ENCODE results near the gene GAS6.
A peak's percentile ranks its signal among the peaks of the same experiment; 100 is the strongest.

Gene GAS6

DNA sequence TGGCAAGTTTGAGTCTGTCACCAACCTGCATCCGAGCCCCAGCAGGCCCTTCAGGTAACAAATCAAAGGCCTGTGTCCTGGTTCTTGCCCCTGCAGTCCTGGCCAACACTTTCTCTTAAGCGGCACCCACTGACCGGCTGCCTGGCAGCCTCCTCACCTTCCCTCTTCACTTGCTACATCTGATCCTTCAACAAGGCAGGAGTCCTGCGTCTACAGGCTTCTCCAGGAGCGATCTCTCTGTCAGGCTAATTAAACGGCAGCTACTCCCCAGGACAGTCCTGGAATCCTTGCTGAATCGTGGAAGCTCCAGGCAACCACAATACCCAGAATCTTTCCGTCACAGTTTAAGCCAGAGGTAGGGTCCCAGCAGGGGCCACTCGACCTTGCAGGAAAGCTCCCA is 41.1 kb upstream of the GAS6 start:
- no peak overlapping the region for H3K4me3 ChIP-seq (ENCODE audit: low read depth, low read length)
- TF ChIP-seq, protein P1, sequence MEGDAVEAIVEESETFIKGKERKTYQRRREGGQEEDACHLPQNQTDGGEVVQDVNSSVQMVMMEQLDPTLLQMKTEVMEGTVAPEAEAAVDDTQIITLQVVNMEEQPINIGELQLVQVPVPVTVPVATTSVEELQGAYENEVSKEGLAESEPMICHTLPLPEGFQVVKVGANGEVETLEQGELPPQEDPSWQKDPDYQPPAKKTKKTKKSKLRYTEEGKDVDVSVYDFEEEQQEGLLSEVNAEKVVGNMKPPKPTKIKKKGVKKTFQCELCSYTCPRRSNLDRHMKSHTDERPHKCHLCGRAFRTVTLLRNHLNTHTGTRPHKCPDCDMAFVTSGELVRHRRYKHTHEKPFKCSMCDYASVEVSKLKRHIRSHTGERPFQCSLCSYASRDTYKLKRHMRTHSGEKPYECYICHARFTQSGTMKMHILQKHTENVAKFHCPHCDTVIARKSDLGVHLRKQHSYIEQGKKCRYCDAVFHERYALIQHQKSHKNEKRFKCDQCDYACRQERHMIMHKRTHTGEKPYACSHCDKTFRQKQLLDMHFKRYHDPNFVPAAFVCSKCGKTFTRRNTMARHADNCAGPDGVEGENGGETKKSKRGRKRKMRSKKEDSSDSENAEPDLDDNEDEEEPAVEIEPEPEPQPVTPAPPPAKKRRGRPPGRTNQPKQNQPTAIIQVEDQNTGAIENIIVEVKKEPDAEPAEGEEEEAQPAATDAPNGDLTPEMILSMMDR (IDR thresholded peaks at IDR 0.05; ENCODE audit: insufficient read depth, low read length, missing control alignments) = no peak
- ChIA-PET POLR2A (no interaction called here), CTCF (interaction anchor here (1.0 to 2.9 kb wide), 2 partner anchors 24 to 84 kb away, joined by 3 to 8 read pairs; no protein-coding TSS in a partner anchor)
- no peak for DNase-seq (ENCODE audit: low read depth, low spot score)

DNA sequence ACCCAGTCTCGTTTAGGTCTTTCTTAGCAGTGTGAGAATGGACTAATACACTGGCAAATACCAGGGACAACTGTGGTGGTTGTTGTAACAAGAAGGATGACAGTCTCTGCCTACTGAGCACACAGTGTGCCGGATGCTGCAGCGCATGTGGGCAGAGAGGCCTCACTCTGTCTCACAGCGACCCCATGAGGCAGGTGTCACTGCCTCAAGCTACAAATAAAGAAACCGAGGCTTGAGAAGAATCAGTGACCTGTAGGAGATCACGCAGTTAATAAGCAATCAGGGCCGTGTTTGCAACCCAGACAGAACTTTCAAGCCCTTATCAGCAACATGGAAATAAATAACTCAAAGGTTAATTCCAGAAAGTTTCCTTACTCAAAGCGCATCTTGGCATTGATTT is 40.5 kb upstream of the GAS6 start:
- ChIA-PET CTCF (interaction anchor here (1.0 to 2.9 kb wide), 4 partner anchors 22 to 120 kb away, joined by 3 to 8 read pairs (median 3); no protein-coding TSS in a partner anchor), POLR2A (interaction anchor here (1.1 to 1.6 kb wide), 2 partner anchors 9 to 23 kb away, joined by 3 to 5 read pairs; no protein-coding TSS in a partner anchor)
- no peak for DNase-seq (ENCODE audit: low read depth, low spot score)
- no peak overlapping the region for H3K4me3 ChIP-seq (ENCODE audit: low read depth, low read length)
- TF ChIP-seq, protein P1 (IDR thresholded peaks at IDR 0.05; ENCODE audit: insufficient read depth, low read length, missing control alignments) = no peak

DNA sequence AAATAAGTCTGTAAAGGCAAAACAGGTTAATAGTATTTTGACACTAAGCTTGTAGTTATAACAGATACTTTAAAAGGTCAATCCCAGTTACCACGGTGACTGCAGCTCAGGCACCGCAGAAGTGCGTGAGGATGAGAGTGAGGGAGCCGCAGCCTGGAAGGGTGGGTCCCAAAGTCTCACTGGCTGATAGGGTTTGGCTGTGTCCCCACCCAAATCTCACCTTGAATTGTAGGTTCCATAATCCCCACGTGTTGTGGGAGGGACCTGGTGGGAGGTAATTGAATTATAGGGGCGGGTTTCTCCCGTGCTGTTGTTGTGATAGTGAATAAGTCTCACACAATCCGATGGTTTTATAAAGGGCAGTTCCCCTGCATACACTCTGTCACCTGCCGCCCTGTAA is 40.0 kb upstream of the GAS6 start:
- ChIA-PET CTCF (interaction anchor here (0.7 to 2.9 kb wide), 4 partner anchors 22 to 121 kb away, joined by 3 to 8 read pairs (median 4); no protein-coding TSS in a partner anchor), POLR2A (interaction anchor here (1.1 to 1.6 kb wide), 2 partner anchors 9 to 24 kb away, joined by 3 to 5 read pairs; no protein-coding TSS in a partner anchor)
- DNase-seq (ENCODE audit: low read depth, low spot score) = no peak
- no peak overlapping the region for H3K4me3 ChIP-seq (ENCODE audit: low read depth, low read length)
- TF ChIP-seq, protein P1 (IDR thresholded peaks at IDR 0.05; ENCODE audit: insufficient read depth, low read length, missing control alignments) = no peak

- H3K4me3 ChIP-seq (ENCODE audit: low read depth, low read length) = no peak overlapping the region
- TF ChIP-seq, protein P1 (IDR thresholded peaks at IDR 0.05; ENCODE audit: insufficient read depth, low read length, missing control alignments) = no peak
- ChIA-PET POLR2A (interaction anchor here (1.1 to 1.6 kb wide), 2 partner anchors 10 to 25 kb away, joined by 3 to 5 read pairs; no protein-coding TSS in a partner anchor), CTCF (interaction anchor here (0.7 to 2.9 kb wide), 4 partner anchors 23 to 122 kb away, joined by 3 to 8 read pairs (median 4); no protein-coding TSS in a partner anchor)
- DNase-seq (ENCODE audit: low read depth, low spot score) = peak; percentile 73
These were observed 39.3 kb upstream of the GAS6 start for GRCh38 chr13:113902986-113903775.

DNA sequence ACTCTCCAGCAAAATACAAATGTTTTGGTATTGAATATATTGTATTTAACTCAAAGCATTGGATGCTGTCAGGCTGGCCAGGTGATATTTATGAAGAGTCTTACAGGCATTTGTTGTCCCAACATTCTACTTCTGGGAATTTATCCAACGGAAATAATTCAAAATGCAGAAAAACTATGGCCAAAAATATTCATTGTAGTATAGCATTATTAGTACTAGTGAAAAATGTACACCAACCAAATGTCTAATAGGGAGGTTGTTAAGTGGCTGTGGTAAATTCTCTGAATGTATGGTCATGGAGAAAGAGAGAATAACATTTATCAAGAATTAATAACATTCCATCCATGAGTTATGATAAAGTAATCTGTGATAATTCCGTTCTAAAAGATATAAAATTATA is 38.6 kb upstream of the GAS6 start:
- POLR2A ChIA-PET = no interaction called here
- no peak for DNase-seq (ENCODE audit: low read depth, low spot score)
- CTCF ChIA-PET = no interaction called here
- TF ChIP-seq, protein P1 (IDR thresholded peaks at IDR 0.05; ENCODE audit: insufficient read depth, low read length, missing control alignments) = no peak
- no peak overlapping the region for H3K4me3 ChIP-seq (ENCODE audit: low read depth, low read length)

DNA sequence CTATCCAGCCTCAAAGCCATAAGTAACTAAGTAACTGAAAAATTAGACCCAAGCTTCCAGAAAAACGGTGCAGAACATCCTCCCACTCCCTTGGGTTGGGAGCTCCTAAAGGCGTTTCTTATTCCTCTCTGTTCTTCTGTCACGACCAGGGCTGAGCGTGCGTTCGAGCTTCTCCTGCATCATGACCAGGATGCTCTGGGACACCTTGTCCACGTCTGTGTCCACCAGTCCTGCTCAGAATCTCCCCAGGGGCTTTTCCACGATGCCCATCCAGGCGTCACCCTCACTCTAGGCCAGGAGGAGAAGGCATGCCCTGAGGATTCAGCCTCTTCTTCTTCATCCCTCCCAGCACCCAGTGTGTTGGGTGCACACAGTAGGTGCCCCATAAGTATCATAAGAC is 37.8 kb upstream of the GAS6 start:
- no peak for DNase-seq (ENCODE audit: low read depth, low spot score)
- ChIA-PET POLR2A (no interaction called here), CTCF (interaction anchor here (0.9 kb wide), 1 partner anchor 12 kb away, joined by 3 read pairs; no protein-coding TSS in a partner anchor)
- H3K4me3 ChIP-seq (ENCODE audit: low read depth, low read length) = no peak overlapping the region
- TF ChIP-seq, protein P1 (IDR thresholded peaks at IDR 0.05; ENCODE audit: insufficient read depth, low read length, missing control alignments) = no peak

Data from AG04449 (cell line).